GM12865 (cell line): ENCODE results near the gene EEF1B2.
A peak's percentile ranks its signal among the peaks of the same experiment; 100 is the strongest.
"Not testable (repeated sequence)": the region's sequence is repeated elsewhere in the genome, so short reads cannot be mapped to it uniquely, and the experiment has no call there.

Experiments
- DNase-seq: peaks from one replicate; pipeline ENCODE4 v3.0.0; 2010; ENCODE audit warnings: low read depth
- H3K4me3 ChIP-seq: 2 replicates; pipeline ENCODE4 v1.5.1; 2011; ENCODE audit warnings: mild to moderate bottlenecking, low read depth, low read length, control low read depth
- CTCF ChIP-seq: IDR thresholded peaks from 2 replicates; pipeline ENCODE4 v1.5.1; 2011; ENCODE audit warnings: low read length, control low read depth, low read depth, inconsistent platforms; ENCODE audit not compliant: insufficient read depth; ENCODE audit errors: missing control alignments

Gene EEF1B2

GRCh38 chr2:206164261-206164862 is 4.7 kb downstream of the EEF1B2 start:
- DNase-seq = peak; percentile 10
- peak; percentile 56 for TF ChIP-seq CTCF
- H3K4me3 ChIP-seq = no peak overlapping the region

GRCh38 chr2:206168230-206168629 is 8.5 kb downstream of the EEF1B2 start:
- H3K4me3 ChIP-seq, DNase-seq: not testable (repeated sequence)

GRCh38 chr2:206171624-206172397 is 12.1 kb downstream of the EEF1B2 start:
- H3K4me3 ChIP-seq, DNase-seq: not testable (repeated sequence)

GRCh38 chr2:206173147-206173546 is 13.5 kb downstream of the EEF1B2 start:
- no peak for TF ChIP-seq CTCF
- no peak overlapping the region for H3K4me3 ChIP-seq
- DNase-seq = no peak

- no peak for TF ChIP-seq CTCF
- no peak overlapping the region for H3K4me3 ChIP-seq
- DNase-seq = no peak
Observed at GRCh38 chr2:206176121-206176520, 16.4 kb downstream of the EEF1B2 start.

DNA sequence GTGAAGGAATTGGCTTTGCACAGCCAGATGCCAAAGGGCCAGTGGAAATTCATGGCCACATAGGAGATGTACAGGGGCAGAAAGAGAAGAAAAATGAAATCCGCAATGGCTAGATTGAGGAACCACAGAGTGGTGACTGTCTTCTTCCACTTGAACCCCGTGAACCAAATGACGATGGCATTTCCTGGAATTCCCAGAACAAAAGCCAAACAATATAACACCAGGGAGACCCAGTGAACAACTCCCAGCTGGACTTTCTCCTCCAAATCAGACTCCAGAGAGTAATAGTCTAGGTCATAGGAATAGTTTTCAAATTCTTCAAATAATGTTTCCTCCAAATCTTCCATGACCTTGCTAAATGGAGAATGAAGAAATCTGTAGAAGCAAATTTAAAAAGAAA is 17.2 kb downstream of the EEF1B2 start:
- no peak for TF ChIP-seq CTCF
- H3K4me3 ChIP-seq = no peak overlapping the region
- no peak for DNase-seq

- DNase-seq, H3K4me3 ChIP-seq: not testable (repeated sequence)
Observed at GRCh38 chr2:206181526-206181925, 21.8 kb downstream of the EEF1B2 start.

- DNase-seq = no peak
- no peak for TF ChIP-seq CTCF
- no peak overlapping the region for H3K4me3 ChIP-seq
Observed at GRCh38 chr2:206189691-206190090, 30.0 kb downstream of the EEF1B2 start.
